T-helper 1 cell (primary cell): Measurements from ENCODE around the gene MST1R.
"Not testable (repeated sequence)": the region's sequence is repeated elsewhere in the genome, so short reads cannot be mapped to it uniquely, and the experiment has no call there.

ENCODE experiments used
- DNase-seq, 5 donors: peaks; one replicate each; pipeline ENCODE4 v3.0.0-alpha.2; 2012 to 2020

Gene MST1R

GRCh38 chr3:49911124-49911420, 7.4 kb upstream of the MST1R start:
- DNase-seq, result no peak

DNA sequence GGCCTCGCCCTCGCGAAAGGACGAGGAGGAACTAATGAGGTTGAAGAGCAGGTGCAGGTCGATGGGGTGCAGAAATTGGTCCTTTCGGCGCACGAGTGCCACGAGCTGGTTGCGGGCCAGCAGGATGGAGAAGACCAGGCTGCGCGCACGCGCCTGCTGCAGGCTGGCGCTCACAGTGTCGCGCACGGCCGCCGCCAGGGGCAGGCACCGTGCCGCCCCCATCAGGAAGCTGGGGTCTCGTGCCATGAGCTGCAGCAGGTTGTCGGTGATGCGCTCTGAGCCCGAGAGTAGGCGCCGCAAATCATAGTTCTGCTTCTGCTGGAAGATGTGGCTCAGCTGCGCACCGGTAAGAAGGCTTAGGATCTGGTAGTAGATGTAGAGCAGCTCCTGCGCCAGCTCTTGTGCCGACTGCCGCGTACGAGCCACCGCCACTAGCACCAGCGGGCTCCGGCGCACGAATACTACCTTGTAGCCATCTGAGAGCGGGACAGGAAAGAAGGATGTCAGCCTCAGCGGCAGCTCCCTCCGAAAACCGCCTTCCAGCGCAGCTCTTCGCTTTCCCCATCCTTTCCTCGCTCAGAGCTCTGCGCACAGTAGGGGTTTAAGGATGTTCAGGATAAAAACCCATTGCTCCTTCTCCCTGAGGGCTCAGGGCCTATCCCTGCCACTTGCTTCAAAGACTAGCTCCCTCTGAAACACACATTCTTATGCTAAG, 6.9 kb upstream of the MST1R start:
- DNase-seq, result no peak

- DNase-seq, result no peak
Observed at GRCh38 chr3:49908373-49909199, 4.9 kb upstream of the MST1R start.

DNA sequence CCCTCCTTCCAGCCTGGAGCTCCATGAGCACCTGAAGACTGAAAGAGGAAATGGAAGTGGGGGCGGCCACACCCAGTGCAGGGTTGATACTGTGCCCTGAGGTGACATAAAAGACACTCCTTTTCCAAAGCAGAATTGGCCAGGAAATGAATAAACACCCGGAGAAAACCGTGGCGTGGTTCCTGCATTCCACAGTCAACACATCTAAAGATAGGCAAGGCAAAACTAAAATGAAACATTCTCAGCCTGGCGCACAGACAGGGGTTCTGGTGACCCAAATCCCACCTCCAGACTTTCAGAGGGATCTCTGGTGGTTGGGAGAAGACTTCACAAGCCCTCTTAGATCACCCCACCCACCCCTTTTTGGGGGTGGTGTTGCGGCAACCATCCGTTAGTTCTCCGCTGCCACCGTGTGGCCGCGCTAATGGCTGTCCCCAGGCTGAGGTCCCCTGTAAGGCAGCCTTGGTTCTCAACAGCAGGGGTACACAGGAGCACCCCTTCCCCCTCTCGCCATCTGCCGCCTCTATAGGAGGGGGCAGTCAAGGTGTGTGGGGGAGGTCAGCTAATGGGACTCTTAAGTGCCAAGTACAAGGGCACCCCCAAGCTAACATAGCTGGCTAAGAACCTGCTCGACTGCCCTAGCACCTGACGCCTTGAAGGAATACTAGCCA, 2.5 kb upstream of the MST1R start:
- peak in 3 of 5 donors; percentile 32 to 49 (median 33) for DNase-seq

- DNase-seq, result not testable (repeated sequence)
Observed at GRCh38 chr3:49904448-49904847, 775 bp upstream of the MST1R start.

- no peak for DNase-seq
Observed at GRCh38 chr3:49902511-49903345, 945 bp downstream of the MST1R start.

GRCh38 chr3:49901366-49902339, 2.0 kb downstream of the MST1R start:
- no peak for DNase-seq

DNA sequence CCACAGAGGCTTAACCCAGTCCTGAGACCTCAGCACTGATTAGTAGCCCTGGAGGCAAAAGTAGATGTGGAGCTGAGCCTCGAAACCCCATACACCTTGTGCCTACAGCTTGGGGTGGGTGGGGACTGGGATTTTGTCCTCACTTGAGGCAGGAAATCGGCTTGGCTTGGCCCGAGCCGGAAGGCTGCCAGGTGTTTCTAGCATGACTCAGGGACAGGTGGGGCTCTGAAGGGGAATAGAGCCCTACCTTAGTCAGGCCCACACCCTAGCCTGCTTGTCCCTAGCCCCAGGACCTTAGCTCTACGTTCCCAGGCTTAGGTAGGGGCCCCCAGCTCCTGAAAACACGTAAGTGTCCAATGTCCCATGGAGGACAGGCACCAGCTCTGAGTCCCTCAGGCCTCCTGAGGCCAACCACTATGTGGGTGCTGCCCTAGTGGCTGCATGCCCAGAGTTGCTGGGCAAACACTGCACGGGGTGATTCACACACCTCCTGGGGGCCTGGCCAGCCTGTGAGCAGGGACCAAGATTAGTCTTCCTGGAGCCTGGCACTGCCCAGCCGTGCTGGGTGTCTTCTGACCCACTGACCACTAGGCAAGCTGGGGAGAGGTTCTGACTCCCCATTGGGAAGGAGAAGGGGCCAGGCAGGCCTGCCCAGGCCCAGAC, 3.1 kb downstream of the MST1R start:
- no peak for DNase-seq

DNA sequence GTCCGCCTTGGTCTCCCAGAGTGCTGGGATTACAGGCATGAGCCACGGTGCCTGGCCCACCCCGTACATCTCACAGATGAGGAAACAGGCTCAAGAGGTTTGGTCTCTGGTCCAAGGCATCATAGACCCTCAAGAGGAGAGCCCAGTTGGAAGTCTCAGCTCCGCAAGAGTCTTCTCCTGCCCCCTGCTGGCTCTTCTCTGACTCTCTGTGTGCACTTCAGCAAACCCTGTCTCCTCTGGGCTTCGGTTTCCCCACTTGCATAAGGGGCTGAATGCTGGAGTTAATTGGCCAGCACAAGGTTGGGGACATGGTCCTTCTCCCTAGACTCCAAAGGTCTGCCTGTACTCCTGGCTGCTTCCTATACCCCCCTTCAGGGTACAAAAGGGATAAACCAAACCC, 3.9 kb downstream of the MST1R start:
- DNase-seq, result no peak

DNA sequence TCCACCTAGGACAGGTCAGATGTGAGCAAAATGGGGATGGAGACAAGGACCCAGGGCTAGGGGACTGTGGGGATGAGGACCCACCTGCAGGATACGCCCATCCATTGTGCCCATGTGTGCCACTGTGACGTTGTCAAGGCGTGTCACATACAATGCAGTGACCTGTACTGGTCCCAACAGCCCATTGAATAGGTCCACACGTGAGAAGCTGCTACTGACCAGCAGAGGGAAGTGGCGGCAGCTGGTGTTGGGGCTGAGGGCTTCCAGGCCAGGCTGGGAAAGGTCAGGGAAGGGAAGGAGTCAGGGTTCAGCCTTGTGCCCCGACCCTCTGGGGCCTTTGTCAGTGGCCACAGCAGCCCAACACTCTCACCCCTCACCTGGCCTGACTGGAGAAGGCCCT, 4.7 kb downstream of the MST1R start:
- no peak for DNase-seq

- no peak for DNase-seq
Observed at GRCh38 chr3:49896345-49896744, 7.3 kb downstream of the MST1R start.

GRCh38 chr3:49895791-49896190, 7.9 kb downstream of the MST1R start:
- DNase-seq, result no peak

DNA sequence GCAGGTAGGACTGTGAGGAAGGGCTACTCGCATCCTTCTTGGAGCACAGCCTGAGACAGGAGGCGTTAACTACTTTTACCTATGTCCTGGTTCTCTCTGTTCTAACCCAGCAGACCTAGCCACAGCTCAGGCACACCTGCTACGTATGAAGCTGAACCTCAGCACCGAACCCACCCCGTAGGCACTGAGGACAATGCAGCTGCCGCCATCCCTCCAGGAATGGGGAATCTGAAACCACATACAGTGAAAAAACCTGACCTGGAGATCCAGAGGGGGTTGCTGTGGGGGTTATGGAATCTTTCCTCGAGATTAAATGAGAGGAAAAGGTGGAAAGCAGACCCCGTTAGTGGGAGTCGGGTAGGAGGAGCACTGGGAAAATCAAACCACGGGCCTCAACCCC, 14.4 kb downstream of the MST1R start:
- no peak for DNase-seq

- DNase-seq, result no peak
Observed at GRCh38 chr3:49886922-49887265, 16.8 kb downstream of the MST1R start.

DNA sequence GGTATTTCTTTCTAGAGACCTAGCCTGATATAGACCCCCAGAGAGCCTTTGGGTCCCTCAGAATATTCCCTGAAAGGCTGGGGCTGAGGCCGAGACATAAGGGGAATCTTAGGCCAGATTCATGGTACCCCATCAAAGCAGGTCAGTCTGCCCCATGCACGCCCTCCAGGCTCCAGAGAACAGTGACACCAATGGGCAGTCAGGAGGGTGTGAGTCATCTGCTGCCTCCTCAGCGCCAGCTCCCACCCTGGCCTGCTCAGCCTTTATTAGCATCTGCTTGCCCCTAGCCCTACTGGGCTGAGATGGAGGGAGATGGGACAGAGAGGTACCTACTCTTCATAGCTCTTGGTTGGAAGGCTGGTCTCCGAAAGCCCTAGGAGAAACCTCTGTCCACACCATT, 19.7 kb downstream of the MST1R start:
- DNase-seq, result no peak

GRCh38 chr3:49882166-49882565, 21.5 kb downstream of the MST1R start:
- DNase-seq, result no peak

DNA sequence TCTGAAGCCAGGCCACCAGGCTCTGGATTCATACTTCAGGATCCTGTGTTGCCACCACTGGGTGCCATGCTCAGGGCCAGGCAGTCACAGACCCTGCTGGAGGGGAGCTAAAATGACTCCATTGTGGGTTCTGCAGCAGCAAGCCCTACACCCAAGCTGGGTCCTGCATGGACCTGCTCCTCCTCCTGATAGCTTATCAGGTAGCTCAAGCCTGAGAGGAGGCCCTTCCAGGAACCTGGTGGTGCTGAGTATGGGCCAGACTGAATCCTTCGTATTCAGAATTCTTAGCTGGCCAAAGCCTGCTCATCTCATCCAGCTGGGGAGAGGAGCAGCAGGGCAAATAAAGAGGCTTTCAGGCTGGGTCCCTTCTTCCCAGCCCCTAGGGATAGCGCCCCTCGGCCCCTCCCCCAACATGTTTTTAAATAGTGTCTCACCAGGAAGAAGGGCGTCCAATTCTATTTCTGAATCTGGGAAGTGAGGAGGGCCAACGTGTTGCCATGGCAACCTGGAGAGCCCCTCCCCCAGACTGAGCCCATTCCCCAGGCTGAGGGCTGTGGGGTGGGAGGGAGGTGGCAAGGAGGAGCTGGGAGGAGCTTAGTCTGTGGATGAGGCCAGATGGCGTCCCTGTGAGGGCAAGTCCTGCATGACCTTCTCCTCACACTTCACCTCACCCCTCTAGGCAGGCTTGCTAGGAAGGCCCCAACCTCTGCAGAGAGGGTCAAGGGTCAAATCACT, 22.9 kb downstream of the MST1R start:
- DNase-seq, result no peak

GRCh38 chr3:49879721-49880120, 24.0 kb downstream of the MST1R start:
- DNase-seq, result no peak

GRCh38 chr3:49878686-49879085, 25.0 kb downstream of the MST1R start:
- DNase-seq, result no peak

GRCh38 chr3:49877716-49878115, 26.0 kb downstream of the MST1R start:
- DNase-seq, result no peak

GRCh38 chr3:49876567-49876966, 27.1 kb downstream of the MST1R start:
- DNase-seq, result no peak
